Measurements from ENCODE around the gene GSK3A. TPM values are rescaled to one million over a fixed set of nuclear protein-coding genes. Genes with fewer than 3 reads are reported as not detected.
"Not testable (repeated sequence)": the region's sequence is repeated elsewhere in the genome, so short reads cannot be mapped to it uniquely, and the experiment has no call there.

GSK3A gene
- polyA plus RNA-seq, 1 donor = 71.9 TPM

- no peak for DNase-seq
These were observed 27.3 kb upstream of the GSK3A start for GRCh38 chr19:42269478-42270345.

GRCh38 chr19:42268704-42269477, 26.5 kb upstream of the GSK3A start, which contains the start of gene CIC:
CIC (plus strand) TSS chr19:42269252; CDS start chr19:42271784, 2,532 bp downstream.
- peak; percentile 100 for DNase-seq

GRCh38 chr19:42268142-42268703, 25.8 kb upstream of the GSK3A start:
- peak; percentile 100 for DNase-seq

- DNase-seq = no peak
These were observed 25.3 kb upstream of the GSK3A start for GRCh38 chr19:42267644-42268141.

GRCh38 chr19:42266928-42267603, 24.7 kb upstream of the GSK3A start:
- not testable (repeated sequence) for DNase-seq

- DNase-seq = not testable (repeated sequence)
These were observed 23.7 kb upstream of the GSK3A start for GRCh38 chr19:42266105-42266504.

GRCh38 chr19:42261763-42262162, 19.4 kb upstream of the GSK3A start:
- no peak for DNase-seq

- not testable (repeated sequence) for DNase-seq
These were observed 15.4 kb upstream of the GSK3A start for GRCh38 chr19:42257842-42258241.

GRCh38 chr19:42255766-42256745, 13.7 kb upstream of the GSK3A start:
- DNase-seq = peak; percentile 54

- DNase-seq = peak; percentile 94
These were observed 12.7 kb upstream of the GSK3A start, which contains the start of gene ERF for GRCh38 chr19:42254850-42255765. ERF (minus strand) TSS chr19:42255128; CDS start chr19:42254999, 129 bp downstream.

- peak; percentile 81 for DNase-seq
These were observed 11.9 kb upstream of the GSK3A start for GRCh38 chr19:42254089-42254849.

- peak; percentile 71 for DNase-seq
These were observed 11.1 kb upstream of the GSK3A start for GRCh38 chr19:42253245-42254088.

- DNase-seq = peak; percentile 75
These were observed 10.2 kb upstream of the GSK3A start for GRCh38 chr19:42252365-42253244.

- DNase-seq = no peak
These were observed 9.4 kb upstream of the GSK3A start for GRCh38 chr19:42251572-42252358.

GRCh38 chr19:42250666-42251531, 8.5 kb upstream of the GSK3A start:
- no peak for DNase-seq
